Activated naive CD8-positive, alpha-beta T cell treated with anti-CD3 and anti-CD28 coated beads, Interleukin-2, amount 50 U/mL, for 16 hours (primary cell): ENCODE results near the gene TCF15.
"Not testable (repeated sequence)": the region's sequence is repeated elsewhere in the genome, so short reads cannot be mapped to it uniquely, and the experiment has no call there.

Experiments used
- DNase-seq: peaks from one replicate; pipeline ENCODE4 v3.0.0-alpha.2; 2020; ENCODE audit warnings: low read depth, low spot score

TCF15 gene

GRCh38 chr20:642013-642397 is 31.9 kb upstream of the TCF15 start:
- not testable (repeated sequence) for DNase-seq

GRCh38 chr20:641516-641875 is 31.4 kb upstream of the TCF15 start:
- no peak for DNase-seq

GRCh38 chr20:640674-641515 is 30.8 kb upstream of the TCF15 start:
- no peak for DNase-seq

GRCh38 chr20:638579-638978 is 28.5 kb upstream of the TCF15 start:
- DNase-seq = no peak

GRCh38 chr20:637559-637958 is 27.4 kb upstream of the TCF15 start:
- DNase-seq = no peak

GRCh38 chr20:635893-636338 is 25.8 kb upstream of the TCF15 start:
- DNase-seq = no peak

- no peak for DNase-seq
These were observed 25.2 kb upstream of the TCF15 start for GRCh38 chr20:635028-635892.

GRCh38 chr20:634148-634925 is 24.2 kb upstream of the TCF15 start:
- no peak for DNase-seq

GRCh38 chr20:631101-631500 is 21.0 kb upstream of the TCF15 start:
- DNase-seq = no peak

GRCh38 chr20:626579-626978 is 16.5 kb upstream of the TCF15 start:
- no peak for DNase-seq

- DNase-seq = no peak
These were observed 15.3 kb upstream of the TCF15 start for GRCh38 chr20:625360-625932.

GRCh38 chr20:623704-624103 is 13.6 kb upstream of the TCF15 start:
- no peak for DNase-seq

GRCh38 chr20:623021-623420 is 12.9 kb upstream of the TCF15 start:
- no peak for DNase-seq

- DNase-seq = no peak
These were observed 12.1 kb upstream of the TCF15 start for GRCh38 chr20:622161-622560.

- no peak for DNase-seq
These were observed 11.1 kb upstream of the TCF15 start for GRCh38 chr20:621125-621756.

GRCh38 chr20:620246-620645 is 10.1 kb upstream of the TCF15 start:
- DNase-seq = no peak

- DNase-seq = no peak
These were observed 8.9 kb upstream of the TCF15 start for GRCh38 chr20:618980-619379.

GRCh38 chr20:617934-618690 is 8.0 kb upstream of the TCF15 start:
- DNase-seq = no peak

- DNase-seq = no peak
These were observed 5.4 kb upstream of the TCF15 start for GRCh38 chr20:615514-615913.

- no peak for DNase-seq
These were observed 1.7 kb upstream of the TCF15 start for GRCh38 chr20:611843-612185.
